PC-9 (cell line): ENCODE results near the gene MAP3K2. TPM values are rescaled to one million over a fixed set of nuclear protein-coding genes. Genes with fewer than 3 reads are reported as not detected.
A peak's percentile ranks its signal among the peaks of the same experiment; 100 is the strongest.
"Not testable (repeated sequence)": the region's sequence is repeated elsewhere in the genome, so short reads cannot be mapped to it uniquely, and the experiment has no call there.

Experiments used
- BruUV-seq: library from RNA; stranded (reverse); fragments of 400-500 nt; replicated peaks from 2 replicates; lab custom pipeline; 2021; lab: Mats Ljungman, UMichigan
- CTCF ChIA-PET: fragments of 300-600 bp; sonication (Branson Sonifier 250); formaldehyde crosslinking; loops from one replicate; lab custom pipeline; 2022; ENCODE audit warnings: antibody characterized with exemption; lab: Charles Lee
- POLR2A ChIA-PET: fragments of 300-600 bp; sonication (Branson Sonifier 250); formaldehyde crosslinking; loops from one replicate; lab custom pipeline; 2022; ENCODE audit warnings: antibody characterized with exemption; ENCODE audit not compliant: unreplicated experiment; lab: Charles Lee
- DNase-seq, 2 experiments: peaks; one replicate each; pipeline versions ENCODE4 v3.0.0 to v3.0.0-alpha.2; 2015 to 2022; ENCODE audit warnings: mixed read lengths in 1 of 2
- H2AFZ ChIP-seq: fragments of 200-600 bp; sonication (generic); 2 replicates; pipeline ENCODE4 v1.8.1; 2017; ENCODE audit warnings: antibody characterized with exemption
- H3F3A ChIP-seq: fragments of 200-600 bp; sonication (generic); 2 replicates; pipeline ENCODE4 v1.8.1; 2017; ENCODE audit warnings: antibody characterized with exemption, mild to moderate bottlenecking, low read depth; ENCODE audit not compliant: insufficient read depth
- H3K27ac ChIP-seq: fragments of 200-600 bp; sonication (generic); 2 replicates; pipeline ENCODE4 v1.6.1; 2016; ENCODE audit warnings: mixed run types
- H3K27me3 ChIP-seq: fragments of 200-600 bp; sonication (generic); 2 replicates; pipeline ENCODE4 v1.6.1; 2016; ENCODE audit warnings: low read depth, mixed run types; ENCODE audit not compliant: insufficient read depth
- H3K36me3 ChIP-seq: fragments of 200-600 bp; sonication (generic); 2 replicates; pipeline ENCODE4 v1.6.1; 2016; ENCODE audit warnings: low read depth, mixed run types
- H3K4me1 ChIP-seq: fragments of 200-600 bp; sonication (generic); replicated peaks from 2 replicates; pipeline ENCODE4 v1.6.1; 2016; ENCODE audit warnings: mixed run types; ENCODE audit not compliant: insufficient read depth
- H3K4me2 ChIP-seq: fragments of 200-600 bp; sonication (generic); 2 replicates; pipeline ENCODE4 v1.6.1; 2017; ENCODE audit warnings: mixed run types
- H3K4me3 ChIP-seq: fragments of 200-600 bp; sonication (generic); 2 replicates; pipeline ENCODE4 v1.6.1; 2016; ENCODE audit warnings: mixed run types
- H3K79me2 ChIP-seq: fragments of 200-600 bp; sonication (generic); 2 replicates; pipeline ENCODE4 v1.6.1; 2017; ENCODE audit warnings: low read depth, mixed run types
- H3K9me2 ChIP-seq: fragments of 200-600 bp; sonication (generic); 2 replicates; pipeline ENCODE4 v1.8.1; 2017; ENCODE audit warnings: mild to moderate bottlenecking; ENCODE audit not compliant: insufficient read depth
- H3K9me3 ChIP-seq: fragments of 200-600 bp; sonication (generic); 2 replicates; pipeline ENCODE4 v1.8.1; 2016; ENCODE audit warnings: low read depth; ENCODE audit not compliant: insufficient read depth
- H4K20me1 ChIP-seq: fragments of 200-600 bp; sonication (generic); 2 replicates; pipeline ENCODE4 v1.8.1; 2017; ENCODE audit not compliant: insufficient read depth
- CTCF ChIP-seq: fragments of 200-600 bp; sonication (generic); conservative IDR thresholded peaks from 2 replicates; pipeline ENCODE4 v1.6.1; 2017; ENCODE audit warnings: mixed run types, antibody characterized with exemption, mild to moderate bottlenecking, moderate library complexity
- EZH2 ChIP-seq: fragments of 200-600 bp; sonication (generic); IDR thresholded peaks from 2 replicates; pipeline ENCODE4 v1.8.0; 2017; ENCODE audit warnings: antibody characterized with exemption, low read depth
- intact Hi-C: fragments of 100-400 bp; cut with micrococcal nuclease; formaldehyde crosslinking; loops from one replicate; pipeline ENCODE4 v1.10.0; 2022; ENCODE audit not compliant: unreplicated experiment
- total RNA-seq: library from RNA; stranded (reverse); gene quantifications from 2 replicates; pipeline ENCODE4 v1.2.3, GENCODE V29; 2021

The MAP3K2 gene
- total RNA-seq, 1 experiment from 2014 or later: 81.2 TPM

GRCh38 chr2:127410871-127411652 is 23.3 kb upstream of the MAP3K2 start:
- TF ChIP-seq CTCF (no peak), EZH2 (no peak)
- Histone ChIP-seq H3K27me3 (no peaks in the 10 kb centered on the region), H3K36me3 (no peaks in the 10 kb centered on the region), H3K4me2 (peak overlapping the region; percentile 43), H3K9me2 (no peaks in the 10 kb centered on the region), H2AFZ (peak overlapping the region; percentile 8; the same call in 1 of the 2 replicates), H3K27ac (peak overlapping the region; percentile 66), H3K4me3 (no peak overlapping the region), H4K20me1 (no peaks in the 10 kb centered on the region), H3K79me2 (no peaks in the 10 kb centered on the region), H3F3A (peaks cover 68% of the 10 kb centered on the region), H3K9me3 (no peaks in the 10 kb centered on the region), H3K4me1 (peaks cover 77% of the 10 kb centered on the region)
- peak; percentile 48 to 86 for DNase-seq
- intact Hi-C loops: loop anchor here (5.0 to 10.0 kb wide), 2 partner anchors 86 to 184 kb away; no protein-coding TSS in a partner anchor
- CTCF ChIA-PET: interaction anchor here (0.7 kb wide), 1 partner anchor 11 kb away, joined by 3 read pairs; no protein-coding TSS in a partner anchor
- POLR2A ChIA-PET: interaction anchor here (0.6 kb wide), 2 partner anchors 110 to 304 kb away, joined by 5 to 9 read pairs; partner anchors contain the start of gene BIN1
- BruUV-seq: no TSS peak

GRCh38 chr2:127409716-127410115 is 21.9 kb upstream of the MAP3K2 start:
- H3K9me2 ChIP-seq, H4K20me1 ChIP-seq, H3K36me3 ChIP-seq, H3K9me3 ChIP-seq, H3K4me3 ChIP-seq, BruUV-seq, CTCF ChIA-PET, DNase-seq, H3K27ac ChIP-seq, H2AFZ ChIP-seq, H3K4me2 ChIP-seq, H3K79me2 ChIP-seq, H3K27me3 ChIP-seq: not testable (repeated sequence)
- peaks cover 60% of the 10 kb centered on the region for H3F3A ChIP-seq
- H3K4me1 ChIP-seq: peaks cover 63% of the 10 kb centered on the region
- POLR2A ChIA-PET: interaction anchor here (0.6 kb wide), 1 partner anchor 24 kb away, joined by 4 read pairs; no protein-coding TSS in a partner anchor
- intact Hi-C loops: loop anchor here (2.0 to 10.0 kb wide), 4 partner anchors 23 to 345 kb away; partner anchors contain the start of gene MAP3K2

GRCh38 chr2:127408807-127409099 is 21.0 kb upstream of the MAP3K2 start:
- intact Hi-C loops: loop anchor here (2.0 to 10.0 kb wide), 2 partner anchors 22 to 344 kb away; partner anchors contain the start of gene MAP3K2
- no peaks in the 10 kb centered on the region for H3K36me3 ChIP-seq
- H3K27ac ChIP-seq: peak overlapping the region; percentile 56
- TSS peak; percentile 87 for BruUV-seq
- H3K9me3 ChIP-seq: no peaks in the 10 kb centered on the region
- peaks cover 51% of the 10 kb centered on the region for H3F3A ChIP-seq
- H3K4me3 ChIP-seq: peak overlapping the region; percentile 65; the same call in 1 of the 2 replicates
- peaks cover 54% of the 10 kb centered on the region for H3K4me1 ChIP-seq
- peak overlapping the region; percentile 86 for H2AFZ ChIP-seq
- no peaks in the 10 kb centered on the region for H3K9me2 ChIP-seq
- DNase-seq: no peak
- H4K20me1 ChIP-seq: no peaks in the 10 kb centered on the region
- no peak; the same call in 1 of the 2 replicates for TF ChIP-seq CTCF
- no peaks in the 10 kb centered on the region for H3K27me3 ChIP-seq
- ChIA-PET POLR2A (interaction anchor here (0.6 kb wide), 1 partner anchor 10 kb away, joined by 5 read pairs; no protein-coding TSS in a partner anchor), CTCF (no interaction called here)
- H3K4me2 ChIP-seq: peak overlapping the region; percentile 82
- no peaks in the 10 kb centered on the region for H3K79me2 ChIP-seq
